ENCODE results near the gene S100A13. TPM values are rescaled to one million over a fixed set of nuclear protein-coding genes. Genes with fewer than 3 reads are reported as not detected.
"Not testable (repeated sequence)": the region's sequence is repeated elsewhere in the genome, so short reads cannot be mapped to it uniquely, and the experiment has no call there.

S100A13 gene
- total RNA-seq, 2 donors from 2014 or later = 6.8 to 7.9 TPM

DNA sequence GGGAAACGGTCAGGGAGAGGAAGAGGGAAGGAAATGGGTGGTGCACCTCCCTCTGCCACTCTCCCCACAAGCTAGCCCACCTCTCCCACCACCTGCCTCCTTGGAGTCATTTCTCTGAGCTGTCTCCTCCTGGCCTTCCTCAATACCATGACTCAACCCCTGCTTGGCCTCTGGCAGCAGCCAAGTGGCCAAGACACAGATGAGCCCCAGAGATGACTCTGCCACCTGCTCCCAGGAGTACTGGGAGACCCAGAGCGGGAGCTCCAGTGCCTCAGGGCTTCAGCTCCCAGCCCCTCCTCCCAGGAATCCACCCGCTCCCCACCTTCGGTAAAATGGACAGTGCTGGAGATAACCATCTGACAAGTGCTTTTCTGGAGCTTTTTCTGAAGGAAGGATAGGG lies 17.0 kb downstream of the S100A13 start:
- Mint-ChIP-seq H3K9me3 (no peaks in the 10 kb centered on the region), H3K27ac (peak overlapping the region; percentile 28), H3K4me3 (no peak overlapping the region), H3K27me3 (no peaks in the 10 kb centered on the region), H3K4me1 (no peaks in the 10 kb centered on the region), H3K36me3 (ENCODE audit: low read depth) (no peaks in the 10 kb centered on the region)
- ATAC-seq (replicated peaks) = peak; percentile 32

DNA sequence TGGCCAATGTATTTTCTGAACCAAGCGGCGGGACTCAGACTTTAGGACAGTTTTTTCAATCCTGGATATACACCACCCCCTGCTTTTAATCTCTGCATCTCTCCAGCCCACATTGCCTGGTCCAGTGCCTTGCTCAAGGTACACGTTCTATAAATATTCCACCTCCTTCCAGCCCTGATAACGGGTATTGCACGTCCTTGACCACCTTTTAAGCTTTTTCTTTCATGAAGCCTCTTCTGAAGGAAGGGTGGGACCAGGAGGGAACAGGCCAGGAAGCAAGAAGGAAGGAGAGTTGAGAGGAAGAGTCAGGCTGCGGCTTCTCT lies 17.8 kb downstream of the S100A13 start:
- Mint-ChIP-seq H3K9me3 (no peaks in the 10 kb centered on the region), H3K4me3 (no peak overlapping the region), H3K27ac (peak overlapping the region; percentile 79), H3K36me3 (ENCODE audit: low read depth) (no peaks in the 10 kb centered on the region), H3K27me3 (no peaks in the 10 kb centered on the region), H3K4me1 (no peaks in the 10 kb centered on the region)
- ATAC-seq (replicated peaks) = no peak

DNA sequence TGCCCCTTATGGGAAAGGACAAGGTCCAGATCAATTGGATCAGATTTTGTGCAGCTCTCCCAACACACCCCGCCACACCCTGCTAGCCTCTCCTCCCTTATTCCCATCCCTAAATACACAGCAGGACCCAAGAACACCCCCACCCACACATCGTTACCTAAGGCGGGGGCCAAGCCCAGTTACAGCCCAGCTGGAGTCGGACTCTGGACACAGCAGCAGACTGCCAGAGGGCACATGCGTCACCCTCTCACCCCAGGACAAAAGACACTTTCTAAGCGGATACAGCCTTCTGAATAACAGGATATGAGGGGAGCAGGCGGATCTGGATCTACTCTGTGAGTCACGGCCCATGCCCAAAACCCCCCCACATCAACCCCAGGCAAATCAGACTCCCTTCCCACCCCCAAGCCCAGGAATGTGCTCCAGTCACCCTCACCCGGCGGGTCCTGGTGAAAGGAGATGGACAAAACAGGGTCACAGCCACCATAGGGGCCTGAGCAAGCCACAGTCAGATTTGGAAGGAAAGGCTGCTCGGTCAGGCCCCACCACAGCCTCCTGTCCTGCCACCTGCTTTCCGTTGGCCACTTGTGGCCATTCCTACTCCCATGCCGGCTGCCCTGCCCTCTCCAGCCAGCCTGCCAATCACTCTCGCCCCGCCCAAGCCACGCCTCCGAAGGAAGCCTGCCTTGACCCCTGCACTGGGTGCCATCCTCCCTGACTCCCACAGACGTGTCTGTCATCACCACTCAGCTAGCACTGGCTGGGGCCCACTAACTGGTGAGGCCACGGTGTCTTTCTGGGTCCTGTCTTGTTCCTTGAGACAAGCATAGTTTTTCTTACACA lies 18.3 kb downstream of the S100A13 start:
- no peaks in the 10 kb centered on the region for H3K27me3 Mint-ChIP-seq
- ATAC-seq (replicated peaks) = peak; percentile 19
- no peaks in the 10 kb centered on the region for H3K9me3 Mint-ChIP-seq
- H3K4me1 Mint-ChIP-seq = no peaks in the 10 kb centered on the region
- no peak overlapping the region for H3K4me3 Mint-ChIP-seq
- H3K27ac Mint-ChIP-seq = peak overlapping the region; percentile 79
- H3K36me3 Mint-ChIP-seq (ENCODE audit: low read depth) = no peaks in the 10 kb centered on the region

DNA sequence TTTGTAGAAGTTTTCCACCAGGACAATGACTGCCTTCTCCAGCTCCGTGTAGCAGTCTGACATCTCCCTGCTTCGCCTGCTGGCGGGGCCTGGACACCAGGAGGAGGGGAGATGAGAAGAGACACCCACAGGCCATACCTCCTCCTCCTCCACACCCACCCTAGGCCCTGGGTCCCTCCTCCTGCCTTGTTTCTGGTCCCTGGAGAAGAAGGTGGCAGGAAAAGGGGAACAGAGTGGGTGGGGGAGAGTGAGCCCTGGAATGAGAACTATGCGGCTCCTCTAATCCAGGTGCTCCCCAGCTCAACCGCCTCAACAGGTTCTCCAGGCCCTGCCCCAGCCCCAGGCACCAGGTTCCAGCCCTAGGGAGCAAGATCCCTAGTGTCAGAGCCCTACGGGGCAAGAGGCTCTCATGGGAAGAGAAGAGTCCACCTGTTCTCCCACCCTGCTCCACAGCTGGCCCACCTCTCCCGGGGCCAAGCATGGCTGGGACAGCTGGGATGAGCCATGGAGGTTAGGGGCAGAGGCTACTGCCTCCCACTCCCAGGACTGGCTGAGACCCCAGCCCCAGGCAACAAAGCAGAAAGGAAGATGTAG lies 19.1 kb downstream of the S100A13 start:
- Mint-ChIP-seq H3K4me1 (no peaks in the 10 kb centered on the region), H3K27ac (peak overlapping the region; percentile 15), H3K9me3 (no peaks in the 10 kb centered on the region), H3K36me3 (ENCODE audit: low read depth) (no peaks in the 10 kb centered on the region), H3K4me3 (no peak overlapping the region), H3K27me3 (no peaks in the 10 kb centered on the region)
- no peak for ATAC-seq (replicated peaks)

DNA sequence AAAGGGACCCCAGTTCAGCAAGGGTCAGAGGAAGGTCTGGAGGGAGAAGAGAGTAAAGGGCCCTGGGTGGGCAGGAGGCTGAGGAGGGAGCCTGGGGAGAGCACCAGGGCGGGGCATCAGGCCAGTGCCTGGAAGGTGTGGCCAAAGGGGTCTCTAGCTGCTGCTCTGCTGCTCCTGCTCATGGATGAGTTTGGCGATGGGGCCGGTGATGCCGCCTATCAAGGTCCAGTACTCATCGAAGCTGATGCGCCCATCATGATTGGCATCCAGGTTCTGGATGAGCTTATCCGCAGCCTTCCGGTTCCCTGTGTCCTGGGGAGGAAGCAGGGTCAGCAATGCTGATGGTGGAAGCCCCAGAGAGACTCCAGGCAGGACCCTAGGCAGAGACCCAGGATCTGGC lies 19.9 kb downstream of the S100A13 start:
- Mint-ChIP-seq H3K9me3 (no peaks in the 10 kb centered on the region), H3K27me3 (no peaks in the 10 kb centered on the region), H3K36me3 (ENCODE audit: low read depth) (no peaks in the 10 kb centered on the region), H3K27ac (no peak overlapping the region), H3K4me3 (no peak overlapping the region), H3K4me1 (no peaks in the 10 kb centered on the region)
- ATAC-seq (replicated peaks) = no peak

DNA sequence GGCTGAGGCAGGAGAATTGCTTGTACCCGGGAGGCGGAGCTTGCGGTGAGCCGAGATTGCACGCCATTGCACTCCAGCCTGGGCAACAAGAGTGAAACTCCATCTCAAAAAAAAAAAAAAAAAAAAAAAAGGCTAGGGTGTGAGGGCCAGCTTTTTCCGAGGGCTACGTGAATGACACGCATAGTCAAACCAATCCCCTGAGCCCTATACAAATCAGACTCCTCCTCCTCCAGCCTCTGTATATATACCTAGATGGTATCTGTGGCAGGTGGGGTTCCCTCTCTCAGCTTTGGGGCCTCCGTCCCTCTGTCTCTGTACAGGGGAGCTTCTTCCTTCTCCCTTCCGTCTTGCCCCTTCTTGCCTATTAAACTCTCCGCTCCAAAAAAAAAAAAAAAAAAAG lies 21.1 kb downstream of the S100A13 start:
- no peaks in the 10 kb centered on the region for H3K27me3 Mint-ChIP-seq
- H3K4me1 Mint-ChIP-seq = no peaks in the 10 kb centered on the region
- H3K27ac Mint-ChIP-seq = no peak overlapping the region
- H3K4me3 Mint-ChIP-seq = no peak overlapping the region
- H3K36me3 Mint-ChIP-seq (ENCODE audit: low read depth) = no peaks in the 10 kb centered on the region
- no peak for ATAC-seq (replicated peaks)
- no peaks in the 10 kb centered on the region for H3K9me3 Mint-ChIP-seq

DNA sequence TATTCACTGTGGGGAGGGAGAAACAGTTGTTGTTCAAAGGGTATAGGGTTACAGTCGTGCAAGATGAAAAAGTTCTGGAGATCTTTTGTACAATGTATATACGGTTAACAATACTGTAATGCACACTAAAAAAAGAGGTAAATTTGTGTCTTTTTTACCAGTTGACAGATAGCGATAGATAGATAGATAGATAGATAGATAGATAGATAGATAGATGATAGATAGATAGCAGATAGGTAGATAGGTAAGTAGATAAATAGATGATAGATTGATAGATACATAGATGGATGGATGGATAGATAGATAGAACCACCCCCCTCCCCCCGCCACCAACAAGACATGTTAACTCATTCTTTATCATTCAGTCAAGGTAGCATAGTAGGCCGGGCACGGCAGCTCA lies 24.6 kb downstream of the S100A13 start:
- no peaks in the 10 kb centered on the region for H3K27me3 Mint-ChIP-seq

DNA sequence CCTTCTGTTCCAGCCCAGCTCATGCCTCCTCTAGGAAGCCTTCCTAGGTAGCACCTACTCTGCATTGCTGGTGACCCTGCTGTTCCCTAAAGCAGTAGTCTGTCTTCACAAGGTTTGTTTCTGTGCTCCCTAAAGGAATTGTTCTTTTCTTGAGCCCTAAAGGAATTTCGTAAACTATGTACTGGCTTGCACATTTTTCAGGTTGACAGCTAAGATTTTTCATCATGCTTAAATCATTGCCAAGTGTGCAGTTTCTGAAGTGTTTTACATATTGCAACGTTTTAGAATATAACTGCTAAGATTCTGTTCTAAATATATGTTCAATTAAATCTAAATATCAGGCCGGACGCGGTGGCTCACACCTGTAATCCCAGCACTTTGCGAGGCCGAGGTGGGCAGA lies 27.5 kb downstream of the S100A13 start:
- H3K4me1 Mint-ChIP-seq = peaks cover 16% of the 10 kb centered on the region
- H3K27me3 Mint-ChIP-seq = no peaks in the 10 kb centered on the region
- no peak overlapping the region for H3K27ac Mint-ChIP-seq
- no peaks in the 10 kb centered on the region for H3K9me3 Mint-ChIP-seq
- H3K36me3 Mint-ChIP-seq (ENCODE audit: low read depth) = no peaks in the 10 kb centered on the region
- no peak overlapping the region for H3K4me3 Mint-ChIP-seq
- ATAC-seq (replicated peaks) = no peak

More for the DNA sequence above, 24.6 kb downstream of the S100A13 start:
- Mint-ChIP-seq H3K4me3 (no peak overlapping the region), H3K36me3 (ENCODE audit: low read depth) (no peaks in the 10 kb centered on the region), H3K9me3 (no peaks in the 10 kb centered on the region), H3K4me1 (peaks cover 5% of the 10 kb centered on the region), H3K27ac (no peak overlapping the region)
- no peak for ATAC-seq (replicated peaks)

DNA sequence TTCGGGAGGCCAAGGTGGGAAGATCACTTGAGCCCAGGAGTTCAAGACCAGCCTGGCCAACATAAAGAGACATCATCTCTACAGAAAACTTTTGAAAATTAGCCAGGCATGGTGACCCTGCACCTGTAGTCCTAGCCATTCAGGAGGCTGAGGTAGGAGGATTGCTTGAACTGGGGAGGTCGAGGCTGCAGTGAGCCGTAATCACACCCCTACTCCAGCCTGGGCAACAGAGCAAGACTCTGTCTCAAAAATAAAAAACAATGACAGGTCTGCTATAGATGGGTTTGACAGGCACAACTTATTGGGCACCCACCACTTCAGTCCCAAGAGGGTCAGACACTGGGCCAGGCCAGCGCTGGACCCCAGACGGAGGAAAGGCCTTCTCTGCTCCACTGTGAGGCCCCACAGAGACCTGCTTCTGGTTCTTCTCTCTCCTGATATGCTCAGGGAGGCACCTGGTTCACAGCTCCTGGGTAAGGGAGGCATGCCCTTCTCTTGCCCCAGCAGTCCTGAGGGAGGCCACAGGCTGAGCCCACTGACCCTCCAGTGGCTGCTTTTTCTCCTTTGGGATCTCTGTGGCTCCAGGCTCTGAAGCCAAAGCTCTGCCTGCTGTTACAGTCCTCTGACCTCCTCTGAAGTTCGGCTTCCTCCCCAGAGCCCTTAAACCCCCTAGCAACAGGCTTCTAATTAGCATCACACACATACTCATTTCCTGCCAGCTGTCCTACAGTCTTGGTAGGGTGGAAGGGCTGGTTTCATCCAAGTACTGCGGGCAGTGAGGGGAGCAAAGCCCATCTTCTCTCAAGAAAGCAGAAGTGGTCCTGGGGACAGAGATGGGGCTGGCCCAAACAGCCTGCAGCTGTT lies 28.8 kb downstream of the S100A13 start:
- ATAC-seq (replicated peaks) = peak; percentile 63
- Mint-ChIP-seq H3K4me1 (peaks cover 20% of the 10 kb centered on the region), H3K27me3 (no peaks in the 10 kb centered on the region), H3K9me3 (no peaks in the 10 kb centered on the region), H3K4me3 (peak overlapping the region; percentile 70), H3K27ac (peak overlapping the region; percentile 86), H3K36me3 (ENCODE audit: low read depth) (no peaks in the 10 kb centered on the region)

DNA sequence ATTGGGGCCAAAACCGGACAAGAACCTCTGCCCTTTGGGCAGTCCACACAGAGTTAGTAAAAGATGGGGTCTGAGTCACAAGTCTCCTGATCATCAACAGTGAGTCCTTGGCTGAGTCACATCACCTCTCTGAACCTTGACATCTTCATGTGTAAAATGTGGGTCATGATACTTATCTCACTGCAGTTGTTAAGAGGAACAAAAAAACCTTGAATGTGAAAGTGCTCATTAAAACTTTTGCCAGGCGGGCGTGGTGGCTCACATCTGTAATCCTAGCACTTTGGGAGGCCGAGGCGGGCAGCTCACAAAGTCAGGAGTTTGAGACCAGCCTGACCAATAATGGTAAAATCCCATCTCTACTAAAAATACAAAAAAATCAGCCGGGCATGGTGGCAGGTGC lies 30.1 kb downstream of the S100A13 start:
- peak overlapping the region; percentile 70 for H3K4me3 Mint-ChIP-seq
- ATAC-seq (replicated peaks) = peak; percentile 100
- peak overlapping the region; percentile 86 for H3K27ac Mint-ChIP-seq
- peaks cover 20% of the 10 kb centered on the region for H3K4me1 Mint-ChIP-seq
- no peaks in the 10 kb centered on the region for H3K36me3 Mint-ChIP-seq (ENCODE audit: low read depth)
- H3K9me3 Mint-ChIP-seq = no peaks in the 10 kb centered on the region
- H3K27me3 Mint-ChIP-seq = no peaks in the 10 kb centered on the region

DNA sequence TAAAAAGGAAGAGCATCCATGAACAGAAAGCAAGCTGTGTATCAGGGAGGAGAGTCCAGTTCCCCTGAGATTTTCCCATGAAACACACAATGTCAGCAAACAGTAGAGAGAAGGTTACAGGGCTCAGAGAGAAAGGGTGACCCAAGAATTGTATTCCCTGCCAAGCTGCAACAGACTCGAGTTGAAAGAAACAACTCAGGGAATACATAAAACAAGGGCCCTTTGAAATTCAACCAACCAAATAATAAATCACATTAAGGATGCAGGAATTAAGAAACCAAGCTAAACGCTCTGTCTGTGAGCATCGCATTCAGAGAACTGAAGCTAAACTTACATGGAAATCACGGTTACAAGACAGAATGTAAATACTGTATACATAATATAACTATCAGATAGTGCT lies 34.6 kb downstream of the S100A13 start:
- Mint-ChIP-seq H3K27ac (no peak overlapping the region), H3K27me3 (no peaks in the 10 kb centered on the region)

DNA sequence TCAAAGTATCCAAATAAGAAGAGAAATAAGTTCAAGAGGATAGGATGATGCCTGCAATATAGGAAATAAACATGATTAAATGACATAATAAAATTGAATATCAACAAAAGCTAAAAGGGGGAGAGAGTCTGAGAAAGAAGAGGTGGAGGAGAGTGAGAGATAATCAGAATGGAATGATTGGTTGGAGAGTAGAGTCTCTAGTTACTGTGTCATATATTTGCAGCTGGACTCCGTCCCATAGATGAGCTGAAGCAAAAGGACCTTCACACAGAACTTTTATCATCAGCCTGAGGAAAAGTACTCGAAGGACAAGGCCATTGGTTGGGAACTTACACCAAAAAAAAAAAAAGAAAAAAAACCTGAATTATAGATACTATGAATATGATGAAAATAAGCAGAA lies 38.8 kb downstream of the S100A13 start:
- Mint-ChIP-seq H3K27me3 (peaks cover 3% of the 10 kb centered on the region), H3K36me3 (ENCODE audit: low read depth) (no peaks in the 10 kb centered on the region), H3K4me1 (no peaks in the 10 kb centered on the region), H3K9me3 (no peaks in the 10 kb centered on the region), H3K4me3 (no peak overlapping the region), H3K27ac (no peak overlapping the region)
- no peak for ATAC-seq (replicated peaks)

More for the DNA sequence above, 34.6 kb downstream of the S100A13 start:
- H3K36me3 Mint-ChIP-seq (ENCODE audit: low read depth) = no peaks in the 10 kb centered on the region
- no peak overlapping the region for H3K4me3 Mint-ChIP-seq
- H3K9me3 Mint-ChIP-seq = no peaks in the 10 kb centered on the region
- peaks cover 14% of the 10 kb centered on the region for H3K4me1 Mint-ChIP-seq
- no peak for ATAC-seq (replicated peaks)

DNA sequence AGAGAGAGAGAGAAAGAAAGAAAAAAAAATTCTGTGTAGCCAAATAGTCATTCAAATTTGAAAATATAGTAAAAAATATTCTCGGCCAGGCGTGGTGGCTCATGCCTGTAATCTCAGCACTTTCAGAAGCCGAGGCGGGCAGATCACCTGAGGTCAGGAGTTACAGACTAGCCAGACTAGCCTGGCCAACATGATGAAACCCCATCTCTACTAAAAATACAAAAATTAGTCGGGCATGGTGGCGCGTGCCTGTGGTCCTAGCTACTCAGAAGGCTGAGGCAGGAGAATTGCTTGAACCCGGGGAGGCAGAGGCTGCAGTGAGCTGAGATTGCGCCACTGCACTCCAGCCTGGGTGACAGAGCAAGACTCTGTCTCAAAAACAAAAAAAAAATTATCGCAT lies 39.3 kb downstream of the S100A13 start:
- H3K4me1 Mint-ChIP-seq; H3K36me3 Mint-ChIP-seq (ENCODE audit: low read depth); H3K27ac Mint-ChIP-seq; H3K9me3 Mint-ChIP-seq; H3K4me3 Mint-ChIP-seq; H3K27me3 Mint-ChIP-seq; ATAC-seq (replicated peaks): not testable (repeated sequence)

DNA sequence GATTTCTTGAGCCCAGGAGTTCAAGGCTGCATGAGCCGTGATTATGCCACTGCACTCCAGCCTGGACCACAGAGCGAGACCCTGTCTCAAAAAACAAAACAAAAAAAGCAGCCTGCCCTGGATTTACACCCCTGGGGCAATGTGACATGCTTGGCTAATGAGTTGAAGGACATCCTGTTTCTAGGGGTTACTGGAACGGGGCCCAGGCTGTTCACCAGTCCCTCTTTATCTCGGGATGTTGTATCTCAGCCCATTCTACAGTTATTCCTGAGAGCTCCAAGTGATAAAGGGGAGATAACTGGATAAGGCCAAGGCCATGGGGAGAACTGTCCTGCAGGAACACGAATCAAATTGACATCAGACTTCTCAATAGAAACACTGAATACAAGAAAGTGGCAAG lies 40.0 kb downstream of the S100A13 start:
- no peak overlapping the region for H3K4me3 Mint-ChIP-seq
- H3K36me3 Mint-ChIP-seq (ENCODE audit: low read depth) = no peaks in the 10 kb centered on the region
- H3K9me3 Mint-ChIP-seq = no peaks in the 10 kb centered on the region
- H3K27ac Mint-ChIP-seq = no peak overlapping the region
- H3K27me3 Mint-ChIP-seq = peaks cover 3% of the 10 kb centered on the region
- no peaks in the 10 kb centered on the region for H3K4me1 Mint-ChIP-seq
- ATAC-seq (replicated peaks) = no peak

DNA sequence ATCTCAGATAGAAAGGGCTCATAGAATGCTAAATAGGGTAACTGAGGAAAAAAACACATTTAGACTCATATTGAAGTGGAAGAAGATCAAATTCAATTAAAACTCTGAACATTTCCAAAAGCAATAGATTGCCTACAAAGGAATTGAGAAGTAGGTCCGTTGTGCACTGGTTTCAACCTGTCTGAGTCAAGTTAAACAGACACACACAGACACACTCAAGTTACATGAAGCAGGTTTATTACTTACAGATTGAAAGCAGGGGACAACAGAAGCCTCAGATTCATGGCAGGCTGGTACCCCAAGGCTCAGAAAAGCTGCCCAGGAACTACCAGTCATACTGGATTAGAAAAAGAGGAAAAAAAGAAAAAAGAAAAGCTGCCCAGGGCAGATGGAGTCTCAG lies 41.0 kb downstream of the S100A13 start:
- ATAC-seq (replicated peaks) = no peak
- no peaks in the 10 kb centered on the region for H3K4me1 Mint-ChIP-seq
- H3K4me3 Mint-ChIP-seq = no peak overlapping the region
- no peak overlapping the region for H3K27ac Mint-ChIP-seq
- no peaks in the 10 kb centered on the region for H3K36me3 Mint-ChIP-seq (ENCODE audit: low read depth)
- H3K9me3 Mint-ChIP-seq = no peaks in the 10 kb centered on the region
- H3K27me3 Mint-ChIP-seq = peaks cover 3% of the 10 kb centered on the region
